Thymus (tissue), 2 donors: ENCODE data around the gene PSMC6. TPM values are rescaled to one million over a fixed set of nuclear protein-coding genes. Genes with fewer than 3 reads are reported as not detected.

Source experiments
- polyA plus RNA-seq: library from polyadenylated mRNA; stranded (reverse); fragments of 200-250 nt; gene quantifications from one replicate; pipeline ENCODE4 v1.2.3, GENCODE V29; 2013
- total RNA-seq: library from RNA; stranded (reverse); fragments of 120-200 nt; gene quantifications from one replicate; pipeline ENCODE4 v1.2.4, GENCODE V29; 2013
- donor health status: healthy.

The PSMC6 gene
- total and polyA plus RNA-seq, 2 donors: 141 to 150 TPM

Other genes with a start within 250 kb of the PSMC6 start
- 10.2 TPM for gene TXNDC16, start 154.7 kb upstream of the PSMC6 start, total RNA-seq
- 4.1 TPM for gene TXNDC16, start 154.7 kb upstream of the PSMC6 start, polyA plus RNA-seq
- 0.52 TPM for gene GPR137C, start 154.4 kb upstream of the PSMC6 start, total RNA-seq
- 1.3 TPM for gene GPR137C, start 154.4 kb upstream of the PSMC6 start, polyA plus RNA-seq
- 17.5 TPM for gene ERO1A, start 11.6 kb upstream of the PSMC6 start, total RNA-seq
- 16.0 TPM for gene ERO1A, start 11.6 kb upstream of the PSMC6 start, polyA plus RNA-seq
- gene STYX, start 23.0 kb downstream of the PSMC6 start, total RNA-seq: 7.7 TPM
- 11.8 TPM for gene STYX, start 23.0 kb downstream of the PSMC6 start, polyA plus RNA-seq
- 8.2 TPM for gene GNPNAT1, start 84.4 kb downstream of the PSMC6 start, total RNA-seq
- 7.6 TPM for gene GNPNAT1, start 84.4 kb downstream of the PSMC6 start, polyA plus RNA-seq
- 10.8 TPM for gene FERMT2, start 243.8 kb downstream of the PSMC6 start, total RNA-seq
- 21.2 TPM for gene FERMT2, start 243.8 kb downstream of the PSMC6 start, polyA plus RNA-seq